Vagina (tissue), 2 donors: Measurements from ENCODE around the gene TCERG1.

ENCODE experiments used
- CTCF ChIP-seq, 3 experiments: fragments of 450-650 bp in 2 of 3; fragments of 200-600 bp in 1 of 3; sonication (generic) in 1 of 3; IDR thresholded peaks; one replicate each; pipeline ENCODE4 v1.5.1; 2017 to 2019; ENCODE audit warnings: antibody characterized with exemption in 3 of 3, mild to moderate bottlenecking in 2 of 3, moderate library complexity in 2 of 3
- POLR2A ChIP-seq, 2 donors: fragments of 450-650 bp; IDR thresholded peaks; one replicate each; pipeline ENCODE4 v1.6.1; 2017; ENCODE audit warnings: antibody characterized with exemption in 2 of 2, mild to moderate bottlenecking in 2 of 2, moderate library complexity in 2 of 2

- no peak for TF ChIP-seq CTCF (IDR thresholded peaks at IDR 0.05)
- TF ChIP-seq POLR2A (IDR thresholded peaks at IDR 0.05), result no peak
These were observed 93.3 kb downstream of the TCERG1 start for GRCh38 chr5:146540414-146540813.
